ENCODE data around the gene ECHDC3.
"Not testable (repeated sequence)": the region's sequence is repeated elsewhere in the genome, so short reads cannot be mapped to it uniquely, and the experiment has no call there.

- not testable (repeated sequence) for TF ChIP-seq CTCF (conservative IDR thresholded peaks at IDR 0.05; ENCODE audit: low read depth, low read length); POLR2A (IDR thresholded peaks at IDR 0.05; ENCODE audit: low read depth, low read length); RAD21 (IDR thresholded peaks at IDR 0.05; ENCODE audit: low read length); RFX5 (IDR thresholded peaks at IDR 0.05; ENCODE audit: low read depth, low read length); BHLHE40 (IDR thresholded peaks at IDR 0.05; ENCODE audit: low read depth, low read length); CHD1 (IDR thresholded peaks at IDR 0.05; ENCODE audit: low read depth, low read length); CEBPB (IDR thresholded peaks at IDR 0.05; ENCODE audit: low read depth, low read length); NFE2L2 (IDR thresholded peaks at IDR 0.05; ENCODE audit: low read depth, low read length); MAZ (IDR thresholded peaks at IDR 0.05; ENCODE audit: borderline replicate concordance, low read depth, low read length); SMC3 (IDR thresholded peaks at IDR 0.05; ENCODE audit: low read depth, low read length); RCOR1 (IDR thresholded peaks at IDR 0.05; ENCODE audit: insufficient replicate concordance, low read length)
Measured at GRCh38 chr10:11737258-11738032, 4.7 kb upstream of the ECHDC3 start.

All from IMR-90 (cell line).